HG03378 (cell line): Measurements from ENCODE around the gene TM4SF4.
A peak's percentile ranks its signal among the peaks of the same experiment; 100 is the strongest.

Source experiments
- ATAC-seq: cut with Tn5 transposase; IDR thresholded peaks from one replicate; pipeline ENCODE4 v1.9.1; 2021; ENCODE audit warnings: mild to moderate bottlenecking, moderate library complexity; ENCODE audit not compliant: unreplicated experiment

Gene TM4SF4

DNA sequence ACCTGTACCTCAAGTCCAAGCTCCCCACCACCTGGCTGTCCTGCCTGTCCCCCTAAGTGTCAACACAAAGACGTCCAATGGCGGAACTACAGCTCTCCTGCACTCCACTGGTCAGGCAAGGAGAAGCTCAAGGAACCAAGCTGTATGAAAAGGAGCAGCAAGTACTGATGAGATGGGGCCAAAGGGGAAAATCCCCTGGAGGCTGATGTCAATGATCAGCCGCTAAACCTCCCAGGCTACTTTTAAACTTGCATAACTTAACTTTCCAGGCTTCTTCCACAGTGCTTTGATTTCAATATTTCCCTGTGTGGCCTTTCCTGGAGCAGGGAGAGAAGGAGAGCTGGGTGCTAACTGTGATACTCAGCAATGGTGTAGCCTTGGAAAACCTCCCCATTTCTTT is 35.0 kb downstream of the TM4SF4 start:
- ATAC-seq, result no peak

GRCh38 chr3:149510480-149510879 is 36.0 kb downstream of the TM4SF4 start:
- ATAC-seq, result no peak

- no peak for ATAC-seq
Observed at GRCh38 chr3:149511040-149511626, 36.6 kb downstream of the TM4SF4 start.

- peak; percentile 71 for ATAC-seq
Observed at GRCh38 chr3:149512073-149512782, 37.7 kb downstream of the TM4SF4 start.

DNA sequence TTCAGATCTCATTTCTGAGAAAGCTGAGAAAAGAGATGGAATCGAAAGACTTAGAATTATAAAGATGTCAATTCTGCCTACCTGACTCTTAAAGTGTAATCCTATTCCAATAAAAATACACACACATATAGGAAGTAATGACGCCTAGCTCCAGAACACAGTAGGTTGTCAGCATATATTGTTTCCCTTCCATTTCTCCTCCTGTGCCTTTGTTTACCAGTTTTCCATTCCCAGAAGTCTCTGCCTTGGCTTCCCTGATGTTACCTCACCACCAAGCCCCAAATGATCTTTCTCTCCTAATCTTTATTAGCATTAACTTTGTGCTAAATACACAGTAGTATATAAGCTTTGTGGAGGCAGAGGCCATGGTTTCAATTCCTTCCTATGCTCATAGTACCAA is 40.0 kb downstream of the TM4SF4 start:
- no peak for ATAC-seq

DNA sequence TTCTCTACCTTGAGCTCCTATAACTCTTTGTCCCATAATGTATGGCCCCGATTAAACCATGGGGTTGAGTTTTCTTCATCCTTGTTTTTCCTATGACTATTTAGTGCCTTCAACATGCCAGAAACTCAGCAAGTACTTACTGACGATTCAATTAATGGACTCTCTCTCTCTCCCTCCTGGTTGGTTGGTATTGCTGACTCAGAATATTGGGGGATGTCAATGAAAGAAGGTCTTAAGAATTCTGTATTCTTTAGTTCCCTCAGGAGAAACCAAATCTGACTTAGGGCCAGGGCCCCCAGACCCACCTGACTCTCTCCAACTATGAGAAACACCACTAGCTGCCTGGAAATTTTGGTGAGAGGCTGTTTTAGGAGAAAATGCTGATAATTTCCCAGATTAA is 40.8 kb downstream of the TM4SF4 start:
- no peak for ATAC-seq

DNA sequence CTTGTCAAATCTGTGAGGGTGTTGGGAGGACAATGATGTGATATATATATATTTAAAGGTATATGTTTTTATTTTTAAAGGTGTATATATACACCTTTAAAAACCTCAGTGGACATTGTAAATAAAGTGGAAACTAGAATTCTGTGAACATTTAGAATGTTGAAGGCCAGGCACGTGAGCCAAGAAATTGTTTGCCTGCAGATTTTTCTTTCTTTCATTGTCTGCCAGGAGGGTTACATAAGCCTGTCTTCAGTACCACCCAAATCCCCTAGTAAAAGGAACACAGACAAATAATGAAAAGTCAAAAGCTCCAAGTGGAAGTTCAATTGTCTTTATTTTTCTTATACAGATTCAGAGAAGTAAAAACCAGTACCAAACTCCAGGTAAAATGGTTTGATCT is 42.4 kb downstream of the TM4SF4 start:
- ATAC-seq, result no peak

- no peak for ATAC-seq
Observed at GRCh38 chr3:149519912-149520311, 45.4 kb downstream of the TM4SF4 start.

DNA sequence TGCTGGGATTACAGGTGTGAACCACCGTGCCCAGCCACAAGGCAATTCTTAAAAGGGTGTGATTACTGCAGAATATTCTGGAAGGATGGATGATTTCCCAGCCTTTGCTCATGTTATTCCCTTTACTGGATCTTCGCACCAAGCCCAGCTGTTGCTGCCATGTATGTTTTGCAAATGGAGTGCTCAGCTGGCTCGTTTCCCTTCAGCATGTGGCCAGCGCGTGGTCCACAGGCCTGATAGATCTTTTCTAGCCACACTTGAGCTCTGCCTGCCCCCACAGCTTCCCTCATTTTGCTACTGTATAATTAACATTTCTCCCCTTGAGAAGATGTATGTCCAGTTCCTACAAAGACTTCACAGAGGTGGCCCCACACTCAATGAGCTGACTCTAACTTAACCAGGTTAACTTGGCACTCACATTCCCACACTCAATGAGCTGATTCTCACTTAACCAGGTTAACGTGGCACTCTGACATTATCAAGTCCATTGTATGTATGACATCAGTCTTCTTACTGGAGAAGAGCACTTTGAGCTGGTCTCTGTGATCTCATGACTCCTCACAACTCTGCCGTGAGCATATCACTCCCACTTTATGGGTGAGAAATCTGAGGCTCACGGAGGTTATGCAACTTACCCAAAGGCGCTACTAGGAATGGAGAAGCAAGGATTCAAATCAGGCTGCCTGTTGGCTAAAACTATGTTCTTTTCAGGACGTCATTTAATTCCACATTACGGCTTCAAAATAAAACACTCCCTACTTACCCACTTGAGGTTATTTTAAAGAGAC is 49.2 kb downstream of the TM4SF4 start:
- no peak for ATAC-seq

GRCh38 chr3:149527531-149528339 is 53.2 kb downstream of the TM4SF4 start:
- ATAC-seq, result no peak

GRCh38 chr3:149528340-149528650 is 53.8 kb downstream of the TM4SF4 start:
- no peak for ATAC-seq

GRCh38 chr3:149529099-149529498 is 54.6 kb downstream of the TM4SF4 start:
- no peak for ATAC-seq

DNA sequence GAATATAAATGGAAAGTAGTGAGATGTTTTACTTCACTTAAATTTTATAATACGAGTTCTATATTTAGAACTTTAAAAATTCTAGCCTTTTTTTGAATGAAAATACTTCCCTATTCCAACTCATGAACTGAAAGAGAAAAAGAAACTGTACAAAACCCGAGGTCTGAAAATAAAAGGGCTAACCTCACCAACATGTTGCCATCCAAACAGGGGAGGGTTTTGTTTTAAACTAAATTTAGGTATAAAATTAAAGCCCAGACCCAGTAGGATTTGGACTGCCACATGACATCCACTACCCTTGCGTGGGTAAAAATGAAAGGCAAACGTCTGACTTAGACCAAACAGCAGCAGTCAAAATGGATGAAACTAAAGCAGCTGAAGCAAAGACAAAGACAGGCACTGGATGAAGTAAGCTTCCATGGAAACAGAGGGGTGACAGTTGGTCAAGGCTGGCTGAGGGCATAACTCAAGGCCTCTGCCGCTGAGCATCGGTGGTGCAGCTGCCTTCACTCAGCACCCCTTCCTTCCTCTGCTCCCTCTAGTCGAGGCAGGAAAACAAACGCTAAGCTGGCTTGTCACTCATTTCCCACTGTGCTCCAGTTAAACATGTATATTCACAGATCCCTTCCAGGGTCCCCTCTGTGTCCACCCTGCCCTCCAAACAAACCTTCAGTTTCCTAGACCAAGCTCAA is 58.1 kb downstream of the TM4SF4 start:
- no peak for ATAC-seq

- no peak for ATAC-seq
Observed at GRCh38 chr3:149534082-149534481, 59.6 kb downstream of the TM4SF4 start.

DNA sequence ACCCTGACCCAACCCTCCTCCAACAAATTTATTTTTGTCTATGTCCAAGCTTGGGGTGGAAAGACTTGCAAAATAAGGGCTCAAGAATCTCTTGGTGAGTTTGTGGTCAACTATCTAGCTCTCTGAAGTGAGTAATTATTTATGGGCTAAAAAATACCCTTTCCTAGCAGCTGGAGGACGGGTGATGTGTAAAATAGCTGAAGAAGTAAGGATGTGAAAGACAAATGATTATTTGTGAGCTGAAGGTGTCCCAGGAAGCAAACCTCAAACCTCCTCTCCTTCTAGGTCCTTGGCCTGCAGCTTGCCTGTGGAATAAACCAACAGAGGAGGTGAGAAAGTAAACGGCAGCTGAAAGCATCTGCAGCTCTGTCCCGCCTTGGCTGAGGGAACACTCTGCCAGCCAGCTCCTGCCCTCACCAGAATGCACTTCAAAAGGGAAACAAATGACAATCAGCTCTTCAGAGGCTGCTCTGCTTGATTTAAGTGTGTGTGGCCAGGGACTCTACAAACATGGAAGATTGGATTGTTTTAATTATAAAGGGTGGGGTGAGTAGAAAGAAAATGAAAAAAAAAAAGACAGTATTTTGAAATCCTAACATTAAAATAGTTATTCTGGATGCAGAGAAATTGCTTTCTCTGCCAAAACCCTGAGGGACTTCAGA is 60.3 kb downstream of the TM4SF4 start:
- no peak for ATAC-seq

DNA sequence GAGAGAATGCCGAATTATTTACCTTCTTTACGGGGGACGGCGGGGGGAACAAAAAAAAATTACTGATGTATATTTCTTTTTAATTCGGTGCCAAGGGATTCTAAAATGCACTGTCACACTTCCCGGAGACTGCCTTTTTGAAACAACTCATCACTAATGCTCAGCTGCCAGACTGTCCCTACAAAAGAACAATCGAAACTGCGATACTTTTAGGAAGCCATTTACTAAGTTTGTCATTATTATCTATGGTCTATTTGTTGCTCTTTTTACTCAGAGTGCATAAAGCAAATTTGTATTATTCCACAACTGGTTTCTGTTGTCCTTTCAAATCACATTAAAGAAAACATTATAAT is 60.8 kb downstream of the TM4SF4 start:
- ATAC-seq, result no peak

GRCh38 chr3:149536429-149536828 is 61.9 kb downstream of the TM4SF4 start:
- ATAC-seq, result no peak

DNA sequence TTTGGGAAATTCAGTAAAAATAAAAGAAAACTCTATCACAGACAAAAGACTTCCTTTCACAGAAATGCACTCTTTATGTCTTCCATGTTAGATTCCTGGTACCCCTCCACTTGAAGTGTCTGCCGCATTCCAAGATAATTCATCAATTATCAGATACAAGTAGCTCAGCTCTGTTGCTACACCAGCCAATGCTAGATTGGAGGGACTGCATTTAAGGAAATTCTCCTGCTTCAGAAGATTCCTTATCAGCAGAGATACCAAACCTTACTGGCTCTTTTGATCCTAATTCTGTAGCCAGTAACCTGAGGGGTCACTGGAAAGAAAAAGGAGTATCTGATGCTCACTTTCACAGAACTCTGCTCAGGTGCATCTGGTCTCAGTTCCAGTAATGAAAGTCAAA is 63.9 kb downstream of the TM4SF4 start:
- ATAC-seq, result no peak

GRCh38 chr3:149541091-149541491 is 66.6 kb downstream of the TM4SF4 start:
- ATAC-seq, result no peak
